Ishikawa (cell line): Measurements from ENCODE around the gene TEFM.

Source experiments
- CEBPB ChIP-seq: IDR thresholded peaks from 2 replicates; pipeline ENCODE4 v1.6.1; 2012
- CREB1 ChIP-seq: IDR thresholded peaks from 2 replicates; pipeline ENCODE4 v1.6.1; 2012; ENCODE audit warnings: low read depth
- EGR1 ChIP-seq: IDR thresholded peaks from 2 replicates; pipeline ENCODE4 v1.6.1; 2012
- EP300 ChIP-seq: IDR thresholded peaks from 2 replicates; pipeline ENCODE4 v1.6.1; 2012; ENCODE audit warnings: borderline replicate concordance
- FOXM1 ChIP-seq: IDR thresholded peaks from 2 replicates; pipeline ENCODE4 v1.6.1; 2012; ENCODE audit warnings: low read depth, borderline replicate concordance
- NFIC ChIP-seq: IDR thresholded peaks from 2 replicates; pipeline ENCODE4 v1.6.1; 2012
- RAD21 ChIP-seq: IDR thresholded peaks from 2 replicates; pipeline ENCODE4 v1.6.1; 2012; ENCODE audit warnings: low read depth
- TAF1 ChIP-seq: IDR thresholded peaks from 2 replicates; pipeline ENCODE4 v1.6.1; 2012; ENCODE audit warnings: low read depth, mild to moderate bottlenecking
- TCF12 ChIP-seq: IDR thresholded peaks from 2 replicates; pipeline ENCODE4 v1.6.1; 2012; ENCODE audit warnings: low read depth
- YY1 ChIP-seq: IDR thresholded peaks from 2 replicates; pipeline ENCODE4 v1.6.1; 2012; ENCODE audit warnings: low read depth
- ZBTB7A ChIP-seq: IDR thresholded peaks from 2 replicates; pipeline ENCODE4 v1.6.1; 2012; ENCODE audit warnings: low read depth
- TF ChIP-seq, protein P1 (sequence below): IDR thresholded peaks from 2 replicates; pipeline ENCODE4 v1.6.1; 2012
- TF ChIP-seq, protein P2 (sequence below): IDR thresholded peaks from 2 replicates; pipeline ENCODE4 v1.6.1; 2012
- TF ChIP-seq, protein P3 (sequence below): IDR thresholded peaks from 2 replicates; pipeline ENCODE4 v1.6.1; 2012; ENCODE audit warnings: low read depth, mild to moderate bottlenecking

Gene TEFM

DNA sequence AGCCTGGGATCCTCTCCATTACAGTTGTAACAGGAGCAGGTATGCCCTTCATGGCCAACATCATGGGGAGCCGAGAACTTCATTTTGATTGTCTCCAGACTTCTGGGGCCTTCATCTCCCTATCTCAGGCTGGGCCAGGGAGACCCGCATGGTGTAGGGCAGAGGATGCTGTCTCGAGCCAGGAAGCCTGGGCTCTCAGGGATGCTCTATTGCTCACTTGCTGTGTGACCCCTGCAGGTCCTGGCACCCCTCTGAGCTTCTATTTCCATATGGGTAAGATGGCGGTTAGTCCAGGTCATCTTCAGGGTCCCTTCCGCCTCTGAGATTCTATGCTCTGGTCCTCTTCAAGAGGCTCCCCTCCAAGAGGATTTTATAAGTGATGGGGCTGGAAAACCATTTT, 44.2 kb upstream of the TEFM start:
- TF ChIP-seq TAF1 (no peak), EP300 (no peak), EGR1 (no peak), RAD21 (no peak), CEBPB (no peak), FOXM1 (no peak), TCF12 (no peak), CREB1 (no peak), NFIC (no peak), ZBTB7A (no peak)
- TF ChIP-seq, protein P1, sequence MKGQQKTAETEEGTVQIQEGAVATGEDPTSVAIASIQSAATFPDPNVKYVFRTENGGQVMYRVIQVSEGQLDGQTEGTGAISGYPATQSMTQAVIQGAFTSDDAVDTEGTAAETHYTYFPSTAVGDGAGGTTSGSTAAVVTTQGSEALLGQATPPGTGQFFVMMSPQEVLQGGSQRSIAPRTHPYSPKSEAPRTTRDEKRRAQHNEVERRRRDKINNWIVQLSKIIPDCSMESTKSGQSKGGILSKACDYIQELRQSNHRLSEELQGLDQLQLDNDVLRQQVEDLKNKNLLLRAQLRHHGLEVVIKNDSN = no peak
- TF ChIP-seq, protein P2, sequence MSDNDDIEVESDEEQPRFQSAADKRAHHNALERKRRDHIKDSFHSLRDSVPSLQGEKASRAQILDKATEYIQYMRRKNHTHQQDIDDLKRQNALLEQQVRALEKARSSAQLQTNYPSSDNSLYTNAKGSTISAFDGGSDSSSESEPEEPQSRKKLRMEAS = no peak
- TF ChIP-seq, protein P3, sequence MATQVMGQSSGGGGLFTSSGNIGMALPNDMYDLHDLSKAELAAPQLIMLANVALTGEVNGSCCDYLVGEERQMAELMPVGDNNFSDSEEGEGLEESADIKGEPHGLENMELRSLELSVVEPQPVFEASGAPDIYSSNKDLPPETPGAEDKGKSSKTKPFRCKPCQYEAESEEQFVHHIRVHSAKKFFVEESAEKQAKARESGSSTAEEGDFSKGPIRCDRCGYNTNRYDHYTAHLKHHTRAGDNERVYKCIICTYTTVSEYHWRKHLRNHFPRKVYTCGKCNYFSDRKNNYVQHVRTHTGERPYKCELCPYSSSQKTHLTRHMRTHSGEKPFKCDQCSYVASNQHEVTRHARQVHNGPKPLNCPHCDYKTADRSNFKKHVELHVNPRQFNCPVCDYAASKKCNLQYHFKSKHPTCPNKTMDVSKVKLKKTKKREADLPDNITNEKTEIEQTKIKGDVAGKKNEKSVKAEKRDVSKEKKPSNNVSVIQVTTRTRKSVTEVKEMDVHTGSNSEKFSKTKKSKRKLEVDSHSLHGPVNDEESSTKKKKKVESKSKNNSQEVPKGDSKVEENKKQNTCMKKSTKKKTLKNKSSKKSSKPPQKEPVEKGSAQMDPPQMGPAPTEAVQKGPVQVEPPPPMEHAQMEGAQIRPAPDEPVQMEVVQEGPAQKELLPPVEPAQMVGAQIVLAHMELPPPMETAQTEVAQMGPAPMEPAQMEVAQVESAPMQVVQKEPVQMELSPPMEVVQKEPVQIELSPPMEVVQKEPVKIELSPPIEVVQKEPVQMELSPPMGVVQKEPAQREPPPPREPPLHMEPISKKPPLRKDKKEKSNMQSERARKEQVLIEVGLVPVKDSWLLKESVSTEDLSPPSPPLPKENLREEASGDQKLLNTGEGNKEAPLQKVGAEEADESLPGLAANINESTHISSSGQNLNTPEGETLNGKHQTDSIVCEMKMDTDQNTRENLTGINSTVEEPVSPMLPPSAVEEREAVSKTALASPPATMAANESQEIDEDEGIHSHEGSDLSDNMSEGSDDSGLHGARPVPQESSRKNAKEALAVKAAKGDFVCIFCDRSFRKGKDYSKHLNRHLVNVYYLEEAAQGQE = no peak

DNA sequence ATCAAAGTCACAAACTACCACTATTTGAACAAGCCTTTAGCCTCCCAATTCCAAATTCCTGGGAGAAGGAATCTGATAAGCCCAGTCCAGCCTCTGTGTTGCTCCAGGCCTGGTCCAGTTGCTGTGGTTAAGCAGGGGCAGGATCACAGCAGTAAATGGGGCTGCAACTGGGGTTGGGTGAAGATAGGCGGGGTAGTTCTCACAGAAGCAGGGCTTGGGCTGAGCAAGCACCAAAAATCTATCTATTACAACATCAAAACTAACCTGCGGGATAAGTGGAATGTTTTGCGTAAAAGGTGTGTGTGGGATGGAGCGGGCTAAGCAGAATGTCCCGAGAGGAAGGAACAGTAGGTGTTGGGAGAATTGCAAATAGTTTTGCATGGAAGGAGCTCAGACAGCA, 41.8 kb upstream of the TEFM start:
- TF ChIP-seq, protein P2 = no peak
- TF ChIP-seq, protein P3 = no peak
- TF ChIP-seq EGR1 (no peak), CEBPB (no peak), CREB1 (no peak), EP300 (no peak), YY1 (no peak), ZBTB7A (no peak), NFIC (no peak), FOXM1 (no peak), RAD21 (no peak), TAF1 (no peak)
- TF ChIP-seq, protein P1 = no peak

DNA sequence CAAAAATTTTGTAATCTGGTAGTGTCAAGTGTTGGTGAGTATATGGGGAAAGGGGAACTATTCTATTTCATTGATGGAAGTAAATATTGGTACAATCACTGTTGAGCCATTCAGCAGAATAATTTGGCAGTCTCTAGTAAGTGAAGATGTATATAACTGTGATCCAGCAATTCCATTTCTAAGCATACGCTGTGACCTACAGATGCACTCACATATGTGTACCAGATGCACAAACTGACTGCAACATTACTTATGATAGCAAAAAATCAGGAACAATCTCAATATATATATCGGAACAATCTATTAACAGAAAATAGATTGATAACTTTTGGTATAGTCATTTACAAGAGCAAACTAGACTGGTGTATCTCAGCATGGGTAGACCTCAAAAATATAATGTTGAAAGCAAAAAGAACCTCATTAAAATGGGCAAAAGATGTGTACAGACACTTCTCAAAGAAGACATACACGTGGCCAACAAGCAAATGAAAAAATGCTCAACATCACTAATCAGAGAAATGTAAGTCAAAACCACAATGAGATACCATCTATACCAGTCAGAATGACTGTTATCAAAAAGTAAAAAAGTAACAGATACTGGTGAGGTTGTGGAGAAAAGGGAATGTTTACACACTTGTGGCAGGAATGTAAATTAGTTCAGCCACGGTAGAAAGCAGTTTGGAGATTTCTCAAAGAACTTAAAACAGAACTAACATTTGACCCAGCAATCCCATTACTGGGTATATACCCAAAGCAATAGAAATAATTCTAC, 36.5 kb upstream of the TEFM start:
- TF ChIP-seq CEBPB (no peak), FOXM1 (no peak), YY1 (no peak), RAD21 (no peak), EP300 (no peak), TAF1 (no peak), EGR1 (no peak), TCF12 (no peak), CREB1 (no peak)
- TF ChIP-seq, protein P3 = no peak
- TF ChIP-seq, protein P2 = no peak

DNA sequence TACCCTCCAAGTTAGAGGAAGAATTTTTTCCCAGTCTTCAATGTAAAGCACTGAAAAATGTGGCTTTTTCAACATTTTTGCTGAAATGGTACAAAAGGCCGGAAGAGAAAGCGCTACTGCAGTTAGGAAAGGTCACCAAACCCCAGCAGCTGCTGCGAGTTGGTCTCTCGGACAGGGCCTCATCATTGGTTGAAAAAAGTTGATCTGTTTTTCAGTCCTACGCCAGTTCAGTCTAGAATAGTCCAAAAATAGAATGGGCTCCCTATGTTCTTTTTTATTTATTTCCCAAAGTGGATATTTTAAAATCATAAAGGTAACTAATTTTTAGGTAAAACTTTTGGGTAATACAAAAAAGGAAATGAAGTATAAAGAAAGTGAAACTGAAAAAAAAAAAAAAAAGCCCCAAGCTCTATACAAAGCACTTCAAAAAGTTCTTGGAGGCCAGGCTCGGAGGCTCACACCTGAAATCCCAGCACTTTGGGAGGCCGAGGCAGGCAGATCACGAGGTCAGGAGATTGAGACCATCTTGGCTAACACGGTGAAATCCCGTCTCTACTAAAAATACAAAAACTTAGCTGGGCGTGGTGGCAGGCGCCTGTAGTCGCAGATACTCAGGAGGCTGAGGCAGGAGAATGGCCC, 33.1 kb upstream of the TEFM start:
- TF ChIP-seq YY1 (no peak), ZBTB7A (no peak)
